Activated naive CD4-positive, alpha-beta T cell treated with anti-CD3 and anti-CD28 coated beads for 36 hours (primary cell): ENCODE results near the gene TRIM43. TPM values are rescaled to one million over a fixed set of nuclear protein-coding genes. Genes with fewer than 3 reads are reported as not detected.
"Not testable (repeated sequence)": the region's sequence is repeated elsewhere in the genome, so short reads cannot be mapped to it uniquely, and the experiment has no call there.

Experiments
- CTCF ChIA-PET: fragments of 350-600 bp; sonication (Branson Sonifier 250); formaldehyde crosslinking; loops from one replicate; lab custom pipeline; 2021; ENCODE audit warnings: antibody characterized with exemption; lab: Charles Lee
- DNase-seq: peaks from one replicate; pipeline ENCODE4 v3.0.0-alpha.2; 2020
- H3K27ac Mint-ChIP-seq: one replicate; pipeline ENCODE4 v1.8.0; 2021; ENCODE audit warnings: mild to moderate bottlenecking, mixed read lengths
- H3K27me3 Mint-ChIP-seq: one replicate; pipeline ENCODE4 v1.8.0; 2021; ENCODE audit warnings: low read depth, mixed read lengths
- H3K36me3 Mint-ChIP-seq: one replicate; pipeline ENCODE4 v1.8.0; 2021; ENCODE audit warnings: low read depth, mixed read lengths
- H3K4me1 Mint-ChIP-seq: one replicate; pipeline ENCODE4 v1.8.0; 2021; ENCODE audit warnings: low read depth, mixed read lengths
- H3K4me3 Mint-ChIP-seq: one replicate; pipeline ENCODE4 v1.8.0; 2021; ENCODE audit warnings: mild to moderate bottlenecking, moderate library complexity, mixed read lengths
- H3K9me3 Mint-ChIP-seq: one replicate; pipeline ENCODE4 v1.8.0; 2021; ENCODE audit warnings: mixed read lengths
- intact Hi-C: fragments of 100-400 bp; cut with micrococcal nuclease; formaldehyde crosslinking; loops from one replicate; pipeline ENCODE4 v1.15.1; 2023
- total RNA-seq, 2 experiments: library from RNA; stranded (reverse); gene quantifications; one replicate each; pipeline ENCODE4 v1.2.3, GENCODE V29; 2021

TRIM43 gene
- total RNA-seq, result not detected

DNA sequence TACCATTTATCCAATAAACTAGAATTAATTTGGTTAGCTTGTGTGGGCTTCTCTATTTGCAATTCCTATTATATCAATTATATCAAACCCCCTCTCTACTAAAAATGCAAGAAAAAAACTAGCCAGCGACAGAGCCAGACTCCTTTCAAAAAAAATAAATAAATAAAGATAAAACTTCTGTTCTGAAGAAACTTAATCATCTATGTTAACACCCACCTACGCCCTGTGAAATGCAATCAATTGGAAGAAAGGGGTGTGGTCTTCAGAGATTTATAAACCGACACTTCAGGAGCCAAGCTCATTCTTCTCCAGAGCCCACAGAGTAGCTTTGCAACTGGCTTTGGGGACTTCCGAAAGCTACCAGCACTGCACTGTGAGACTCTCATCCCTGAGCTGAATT, at the start of gene TRIM43:
TRIM43 (plus strand) TSS at position 301 of the 400 bp plus-strand sequence. CDS start 2,023 bp downstream, outside the sequence.
- DNase-seq, H3K4me3 Mint-ChIP-seq, H3K27me3 Mint-ChIP-seq, intact Hi-C loops, H3K4me1 Mint-ChIP-seq, H3K36me3 Mint-ChIP-seq, CTCF ChIA-PET, H3K9me3 Mint-ChIP-seq, H3K27ac Mint-ChIP-seq: not testable (repeated sequence)

DNA sequence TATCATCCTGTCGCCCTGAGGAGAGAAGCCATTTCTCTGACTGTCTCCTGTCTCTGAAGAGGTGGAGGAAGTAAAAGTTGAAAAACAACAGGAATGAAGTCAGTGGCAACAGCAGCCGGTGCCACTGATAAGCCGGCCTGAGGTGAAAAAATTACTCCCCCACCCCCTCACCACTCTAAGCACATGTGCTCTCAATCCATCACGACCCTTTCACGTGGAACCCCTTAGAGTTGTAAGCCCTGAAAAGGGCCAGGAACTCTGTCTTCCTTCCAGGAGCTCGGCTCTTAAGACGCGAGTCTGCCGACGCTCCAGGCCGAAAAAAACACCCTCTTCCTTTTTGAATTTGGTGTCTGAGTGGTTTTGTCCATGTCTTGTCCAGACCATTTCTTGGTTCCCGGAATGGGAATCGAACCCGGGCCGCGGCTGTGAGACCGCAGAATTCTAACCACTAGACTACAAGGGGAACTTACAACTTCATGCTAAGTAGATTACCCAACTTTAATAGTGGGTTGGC, 40.7 kb upstream of the TRIM43 start:
- Mint-ChIP-seq H3K4me1 (no peaks in the 10 kb centered on the region), H3K4me3 (no peak overlapping the region), H3K36me3 (no peaks in the 10 kb centered on the region), H3K27me3 (peaks cover 15% of the 10 kb centered on the region), H3K9me3 (no peaks in the 10 kb centered on the region), H3K27ac (no peak overlapping the region)
- DNase-seq, result no peak
- CTCF ChIA-PET, result no interaction called here
- intact Hi-C loops, result no loop called here

DNA sequence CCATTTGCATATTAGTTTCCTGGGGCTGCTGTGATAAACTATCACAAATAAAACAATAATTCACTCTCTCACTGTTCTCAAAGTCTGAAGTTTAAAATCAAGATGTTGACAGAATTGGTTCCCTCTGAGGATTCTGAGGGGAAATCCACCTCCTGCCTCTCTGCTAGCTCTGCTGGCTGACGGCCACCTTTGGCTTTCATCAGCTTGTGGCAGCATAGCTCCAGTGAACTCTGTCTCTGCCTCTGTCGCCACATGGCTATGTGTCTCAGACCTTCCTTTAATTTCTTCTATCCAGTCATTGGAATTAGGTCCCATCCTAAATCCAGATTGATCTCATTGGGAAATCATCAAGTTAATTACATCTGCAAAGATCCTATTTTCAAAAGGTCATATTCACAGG, 38.9 kb upstream of the TRIM43 start:
- no peaks in the 10 kb centered on the region for H3K36me3 Mint-ChIP-seq
- no peak overlapping the region for H3K4me3 Mint-ChIP-seq
- no peaks in the 10 kb centered on the region for H3K4me1 Mint-ChIP-seq
- no peak overlapping the region for H3K27ac Mint-ChIP-seq
- no peaks in the 10 kb centered on the region for H3K9me3 Mint-ChIP-seq
- no peak for DNase-seq
- intact Hi-C loops, result no loop called here
- CTCF ChIA-PET, result no interaction called here
- peaks cover 15% of the 10 kb centered on the region for H3K27me3 Mint-ChIP-seq

DNA sequence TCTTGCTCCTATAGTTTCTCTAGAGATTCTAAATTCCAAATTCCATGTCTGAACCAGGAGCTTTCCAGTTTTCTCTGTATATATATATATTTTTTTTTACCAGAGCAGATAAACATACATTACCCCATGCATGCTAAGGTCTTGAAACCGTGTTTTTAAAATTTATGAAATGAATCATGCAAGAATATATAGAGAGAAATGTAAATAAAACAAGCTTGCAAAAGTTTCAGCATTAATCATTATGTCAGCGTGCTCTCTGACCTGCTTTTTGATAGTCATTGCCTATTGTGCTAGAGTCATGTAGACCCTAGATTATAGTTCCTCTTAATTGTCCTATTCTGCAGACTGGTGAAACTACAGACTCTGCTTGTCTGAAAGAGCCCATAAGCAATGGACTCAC, 22.6 kb upstream of the TRIM43 start:
- intact Hi-C loops, result no loop called here
- H3K27ac Mint-ChIP-seq, result no peak overlapping the region
- no peak overlapping the region for H3K4me3 Mint-ChIP-seq
- H3K27me3 Mint-ChIP-seq, result peaks cover 22% of the 10 kb centered on the region
- H3K36me3 Mint-ChIP-seq, result no peaks in the 10 kb centered on the region
- DNase-seq, result no peak
- no peaks in the 10 kb centered on the region for H3K4me1 Mint-ChIP-seq
- CTCF ChIA-PET, result no interaction called here
- H3K9me3 Mint-ChIP-seq, result no peaks in the 10 kb centered on the region

DNA sequence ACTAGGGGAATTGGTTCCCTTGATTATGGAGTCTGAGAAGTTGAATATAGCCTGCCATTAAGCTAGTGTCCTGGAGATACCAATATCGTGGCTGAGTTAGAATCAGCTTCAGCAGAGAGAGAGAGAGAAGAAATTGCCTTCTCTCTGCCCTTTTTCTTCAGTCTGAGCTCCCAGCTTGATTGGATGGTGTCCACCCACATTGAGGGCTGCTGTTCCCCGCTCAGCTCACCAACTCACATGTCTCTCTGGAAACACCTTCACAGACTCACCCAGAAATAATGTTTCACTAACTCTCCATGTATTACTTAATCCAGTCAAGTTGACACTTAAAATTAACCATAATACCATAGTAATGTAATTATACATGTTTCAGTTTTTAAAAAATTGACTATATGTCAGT, 17.9 kb upstream of the TRIM43 start:
- Mint-ChIP-seq H3K27me3 (peaks cover 14% of the 10 kb centered on the region), H3K36me3 (no peaks in the 10 kb centered on the region), H3K9me3 (no peaks in the 10 kb centered on the region), H3K27ac (no peak overlapping the region), H3K4me3 (no peak overlapping the region), H3K4me1 (no peaks in the 10 kb centered on the region)
- intact Hi-C loops, result no loop called here
- CTCF ChIA-PET, result no interaction called here
- no peak for DNase-seq

DNA sequence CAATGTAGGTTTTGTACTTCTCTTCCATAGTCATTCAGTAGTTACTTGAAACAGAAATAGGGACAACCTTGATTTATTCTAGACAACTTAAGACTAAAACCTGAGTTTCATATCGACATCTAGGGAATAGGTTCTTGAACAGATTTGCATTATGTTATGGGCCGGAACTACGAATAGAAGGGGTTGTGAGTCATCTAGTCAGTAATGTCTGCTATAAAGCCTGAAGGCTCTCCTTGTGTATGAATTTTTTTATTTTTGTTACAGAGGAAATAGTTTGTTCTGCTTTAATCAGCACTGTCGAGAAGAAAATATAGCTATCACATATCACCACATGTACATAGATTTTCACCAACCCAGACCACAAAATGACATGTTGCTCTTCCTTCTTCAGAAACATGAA, 17.3 kb upstream of the TRIM43 start:
- Mint-ChIP-seq H3K27ac (no peak overlapping the region), H3K4me1 (no peaks in the 10 kb centered on the region), H3K27me3 (peaks cover 11% of the 10 kb centered on the region), H3K9me3 (no peaks in the 10 kb centered on the region), H3K36me3 (no peaks in the 10 kb centered on the region), H3K4me3 (no peak overlapping the region)
- intact Hi-C loops, result no loop called here
- no peak for DNase-seq
- CTCF ChIA-PET, result no interaction called here

DNA sequence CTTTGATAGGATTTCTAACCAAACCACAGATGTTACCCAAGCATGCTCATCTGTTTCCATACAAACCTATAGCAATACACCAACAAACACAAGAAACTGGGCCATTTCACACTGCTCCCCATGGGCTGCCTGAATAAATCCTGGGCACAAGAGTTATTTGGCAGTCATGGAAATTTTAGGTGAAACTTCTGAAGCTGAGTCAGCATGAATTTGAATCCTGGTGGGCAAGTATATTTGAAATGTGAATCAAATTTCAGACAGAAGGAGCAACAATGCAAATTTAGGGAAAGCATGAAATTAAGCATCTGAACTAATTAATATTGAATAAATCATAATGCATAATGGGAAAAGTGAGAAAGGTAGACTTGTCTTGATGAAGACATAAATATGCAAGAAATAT, 15.9 kb upstream of the TRIM43 start:
- H3K36me3 Mint-ChIP-seq, result no peaks in the 10 kb centered on the region
- no peak for DNase-seq
- peaks cover 5% of the 10 kb centered on the region for H3K27me3 Mint-ChIP-seq
- CTCF ChIA-PET, result no interaction called here
- no peaks in the 10 kb centered on the region for H3K4me1 Mint-ChIP-seq
- intact Hi-C loops, result no loop called here
- H3K4me3 Mint-ChIP-seq, result no peak overlapping the region
- no peaks in the 10 kb centered on the region for H3K9me3 Mint-ChIP-seq
- no peak overlapping the region for H3K27ac Mint-ChIP-seq

DNA sequence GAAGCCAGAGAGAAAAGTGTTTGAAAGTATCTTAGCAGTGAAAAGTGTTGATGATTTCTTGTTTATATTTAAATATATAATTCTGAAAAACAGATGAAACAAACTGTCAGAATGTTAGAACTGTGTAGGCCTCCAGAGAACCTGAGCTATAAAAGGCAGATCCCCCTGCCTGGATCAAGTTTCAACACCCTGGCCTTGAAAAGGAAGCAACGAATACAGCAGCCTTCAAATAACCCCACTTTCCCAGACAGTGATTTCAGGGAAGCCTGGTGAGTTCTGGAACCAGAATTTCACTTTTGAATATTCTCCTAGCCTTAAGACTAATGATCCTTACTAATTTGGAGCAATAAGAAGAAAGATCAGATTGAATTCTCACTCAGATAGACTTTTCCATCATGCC, 13.3 kb upstream of the TRIM43 start:
- no peak for DNase-seq
- intact Hi-C loops, result no loop called here
- CTCF ChIA-PET, result no interaction called here
- Mint-ChIP-seq H3K27me3 (peaks cover 5% of the 10 kb centered on the region), H3K4me3 (no peak overlapping the region), H3K27ac (no peak overlapping the region), H3K36me3 (no peaks in the 10 kb centered on the region), H3K9me3 (no peaks in the 10 kb centered on the region), H3K4me1 (no peaks in the 10 kb centered on the region)

DNA sequence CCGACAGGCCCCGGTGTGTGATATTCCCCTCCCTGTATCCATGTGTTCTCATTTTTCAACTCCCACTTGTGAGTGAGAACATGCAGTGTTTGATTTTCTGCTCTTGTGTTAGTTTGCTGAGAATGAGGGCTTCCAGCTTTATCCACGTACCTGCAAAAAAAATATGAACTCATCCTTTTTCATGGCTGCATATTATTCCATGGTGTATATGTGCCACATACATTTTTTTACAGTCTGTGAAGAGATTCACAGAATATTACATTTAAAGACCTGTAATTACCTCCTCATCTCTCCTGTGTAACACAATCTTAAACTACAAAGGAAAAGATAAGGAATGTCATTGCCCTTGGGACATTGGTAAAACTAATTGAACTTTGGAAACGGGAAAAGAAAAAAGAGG, 8.3 kb upstream of the TRIM43 start:
- H3K4me1 Mint-ChIP-seq, DNase-seq, CTCF ChIA-PET, H3K9me3 Mint-ChIP-seq, H3K4me3 Mint-ChIP-seq, H3K27me3 Mint-ChIP-seq, H3K36me3 Mint-ChIP-seq, intact Hi-C loops, H3K27ac Mint-ChIP-seq: not testable (repeated sequence)

DNA sequence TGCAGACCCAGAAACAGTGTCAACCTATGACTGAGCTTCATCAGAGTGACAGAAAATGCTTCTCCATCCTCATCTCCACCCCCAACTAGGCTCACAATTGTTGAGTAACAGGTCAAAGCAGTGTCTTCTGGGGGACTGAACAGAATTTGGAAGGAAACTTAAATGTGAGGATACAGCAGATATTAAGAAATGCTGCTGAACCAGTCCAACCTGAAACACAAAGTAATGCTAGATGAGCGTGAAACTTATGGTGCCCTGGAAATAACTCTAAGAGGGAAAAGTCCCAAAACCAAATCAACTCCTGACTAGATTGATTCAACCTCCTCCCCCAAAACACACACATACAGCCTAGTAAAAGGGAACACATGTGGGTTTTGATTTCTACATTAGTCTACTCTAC, 7.5 kb upstream of the TRIM43 start:
- H3K36me3 Mint-ChIP-seq, CTCF ChIA-PET, H3K27ac Mint-ChIP-seq, DNase-seq, H3K4me1 Mint-ChIP-seq, H3K4me3 Mint-ChIP-seq, H3K9me3 Mint-ChIP-seq, intact Hi-C loops, H3K27me3 Mint-ChIP-seq: not testable (repeated sequence)

DNA sequence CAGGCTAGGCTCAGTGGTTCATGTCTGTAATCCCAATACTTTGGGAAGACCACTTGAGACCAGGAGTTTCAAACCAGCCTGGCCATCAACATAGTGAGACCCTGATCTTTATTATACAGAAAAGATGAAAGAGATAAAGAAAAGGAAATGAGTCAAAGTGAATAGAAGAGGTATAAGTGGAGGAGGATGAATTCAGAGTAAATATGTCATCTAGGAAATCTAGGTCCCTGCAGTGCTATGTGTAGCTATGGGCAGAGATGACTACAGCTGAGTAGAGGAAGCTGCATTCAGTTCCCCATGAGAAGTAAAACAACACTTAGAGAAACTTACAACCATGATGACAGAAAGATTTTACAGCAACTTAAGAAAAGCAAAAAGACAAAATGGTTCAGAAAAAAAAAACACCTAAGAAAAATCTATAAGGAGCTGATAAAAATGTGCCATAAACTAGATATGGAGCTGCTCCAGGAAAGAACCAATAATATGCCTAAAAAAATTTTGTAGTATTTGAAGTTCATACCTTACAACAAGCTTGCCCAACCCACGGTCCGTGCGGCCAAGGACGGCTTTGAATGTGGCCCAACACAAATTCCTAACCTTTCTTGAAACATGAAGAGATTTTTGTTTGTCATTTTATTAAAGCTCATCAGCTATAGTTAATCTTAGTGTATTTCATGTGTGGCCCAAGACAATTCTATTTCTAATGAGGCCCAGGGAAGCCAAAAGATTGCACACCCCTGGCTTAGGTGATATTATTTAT, 1.8 kb upstream of the TRIM43 start:
- H3K4me3 Mint-ChIP-seq, H3K27me3 Mint-ChIP-seq, DNase-seq, H3K36me3 Mint-ChIP-seq, CTCF ChIA-PET, H3K4me1 Mint-ChIP-seq, H3K9me3 Mint-ChIP-seq, intact Hi-C loops: not testable (repeated sequence)
- peak overlapping the region; percentile 11 for H3K27ac Mint-ChIP-seq

DNA sequence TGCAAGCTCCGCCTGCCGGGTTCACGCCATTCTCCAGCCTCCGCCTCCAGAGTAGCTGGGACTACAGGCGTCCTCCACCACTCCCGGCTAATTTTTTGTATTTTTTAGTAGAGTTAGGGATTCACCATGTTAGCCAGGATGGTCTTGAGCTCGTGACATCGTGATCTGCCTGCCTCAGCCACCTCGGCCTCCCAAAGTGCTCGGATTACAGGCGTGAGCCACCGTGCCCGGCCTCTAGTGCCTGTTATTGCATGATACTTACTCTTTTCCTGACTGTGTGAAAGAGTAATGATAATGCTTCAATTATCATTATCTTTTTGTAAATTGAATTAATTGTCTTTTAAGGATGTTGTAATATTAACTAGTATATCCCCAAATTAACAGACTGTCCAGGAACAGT, 1.2 kb downstream of the TRIM43 start:
- H3K27ac Mint-ChIP-seq, H3K4me1 Mint-ChIP-seq, CTCF ChIA-PET, H3K9me3 Mint-ChIP-seq, H3K27me3 Mint-ChIP-seq, intact Hi-C loops, H3K36me3 Mint-ChIP-seq, H3K4me3 Mint-ChIP-seq, DNase-seq: not testable (repeated sequence)

DNA sequence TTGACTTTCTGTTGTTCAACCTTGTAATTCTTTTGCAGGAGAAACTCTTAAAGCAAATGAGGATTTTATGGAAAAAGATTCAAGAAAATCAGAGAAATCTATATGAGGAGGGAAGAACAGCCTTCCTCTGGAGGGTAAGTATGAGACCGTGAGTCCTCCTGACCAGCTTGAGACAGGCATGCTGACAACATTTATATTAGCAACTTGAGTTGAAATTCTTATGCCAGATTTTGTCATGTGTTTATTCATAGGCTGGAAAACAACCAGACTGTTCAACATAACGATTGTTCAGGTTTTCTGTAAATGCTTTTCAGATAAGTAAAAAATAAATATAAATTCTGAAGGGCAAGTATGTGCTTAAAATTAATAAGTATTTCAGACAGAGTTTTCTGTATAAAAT, 3.2 kb downstream of the TRIM43 start:
- intact Hi-C loops, CTCF ChIA-PET, H3K27ac Mint-ChIP-seq, H3K27me3 Mint-ChIP-seq, DNase-seq, H3K36me3 Mint-ChIP-seq, H3K4me1 Mint-ChIP-seq, H3K9me3 Mint-ChIP-seq, H3K4me3 Mint-ChIP-seq: not testable (repeated sequence)
